ENCODE measurements around the gene ARTN. TPM values are rescaled to one million over a fixed set of nuclear protein-coding genes. Genes with fewer than 3 reads are reported as not detected.

ARTN gene
- total RNA-seq, 1 experiment from 2014 or later: 10.6 TPM

- H3K27me3 ChIP-seq (ENCODE audit: insufficient read depth, low read length): no peaks in the 10 kb centered on the region
- WGBS (ENCODE audit: extremely low coverage, insufficient read length, low lambda C conversion rate): no CpG with 5 or more reads among the region's 10 CpGs
- H3K27me3 Mint-ChIP-seq (ENCODE audit: low read depth): no peaks in the 10 kb centered on the region; the same call in none of the 2 replicates
- no peaks in the 10 kb centered on the region for H4K20me1 ChIP-seq (ENCODE audit: control insufficient read depth, insufficient read depth, insufficient read length)
- H3K18ac ChIP-seq (ENCODE audit: insufficient read length, low read depth, low read length): no peak overlapping the region
- no peak overlapping the region for H3K14ac ChIP-seq (ENCODE audit: insufficient read depth, low read length)
- H3K4me1 ChIP-seq (ENCODE audit: insufficient read depth, low read length): peaks cover 8% of the 10 kb centered on the region; the same call in 1 of the 2 replicates
- H3K4me2 ChIP-seq (ENCODE audit: insufficient read depth, insufficient read length, low read length): no peak overlapping the region
- no peak overlapping the region for H4K91ac ChIP-seq (ENCODE audit: insufficient read length, low read depth, low read length)
- peaks cover 0 to 6% (median 0%) of the 10 kb centered on the region in 3 experiments; a peak in 2 of 7 replicates for H3K36me3 Mint-ChIP-seq (ENCODE audit: insufficient read depth in 1 of 3, low read depth in 3 of 3)
- H3K23me2 ChIP-seq (ENCODE audit: insufficient read length, low read depth, low read length, poor library complexity, severe bottlenecking): peaks cover 15% of the 10 kb centered on the region
- no peak overlapping the region for H2BK5ac ChIP-seq (ENCODE audit: insufficient read length, low read length)
- no peak overlapping the region for H2BK12ac ChIP-seq (ENCODE audit: insufficient read length, low read depth, low read length)
- no peak overlapping the region; a peak in 1 of 7 replicates for H3K27ac Mint-ChIP-seq
- no peak overlapping the region for H3K23ac ChIP-seq (ENCODE audit: insufficient read length, low read depth, low read length)
- H4K5ac ChIP-seq (ENCODE audit: insufficient read length, low read depth, low read length): no peak overlapping the region
- DNase-seq: no peak
- H2BK15ac ChIP-seq (ENCODE audit: low read depth, low read length): no peak overlapping the region
- H3K79me2 ChIP-seq (ENCODE audit: insufficient read depth, low read length): no peaks in the 10 kb centered on the region
- H3K56ac ChIP-seq (ENCODE audit: insufficient read length, low read depth, low read length): no peak overlapping the region
- H3K79me1 ChIP-seq (ENCODE audit: insufficient read depth, low read depth, low read length, poor library complexity, severe bottlenecking): no peaks in the 10 kb centered on the region
- no peak overlapping the region for H3T11ph ChIP-seq (ENCODE audit: low read length)
- H2BK20ac ChIP-seq (ENCODE audit: low read depth, low read length, poor library complexity, severe bottlenecking): no peak overlapping the region
- no peak overlapping the region for H2AFZ ChIP-seq (ENCODE audit: low read length)
- no peak overlapping the region for H3K9ac ChIP-seq (ENCODE audit: extremely low read depth, insufficient read length, low read length)
- no peak overlapping the region for H2BK120ac ChIP-seq (ENCODE audit: low read depth, low read length, poor library complexity, severe bottlenecking)
- H2AK5ac ChIP-seq (ENCODE audit: insufficient read length, low read length): no peak overlapping the region
- H3K9me3 Mint-ChIP-seq: no peaks in the 10 kb centered on the region
- peaks cover 47 to 48% of the 10 kb centered on the region in 2 experiments for H3K4me1 Mint-ChIP-seq
- no peak overlapping the region for H3K4ac ChIP-seq (ENCODE audit: low read depth, low read length)
- no peaks in the 10 kb centered on the region for H3K9me3 ChIP-seq (ENCODE audit: control insufficient read depth, low read depth, low read length)
- no peak overlapping the region for H3K27ac ChIP-seq (ENCODE audit: insufficient read length, low read depth, low read length)
- TF ChIP-seq CTCF (conservative IDR thresholded peaks at IDR 0.05): no peak
- H3K4me3 Mint-ChIP-seq: peak overlapping the region in 1 of 2 experiments; percentile 17; a peak in 1 of 5 replicates
- no peak overlapping the region for H4K8ac ChIP-seq (replicated peaks; ENCODE audit: insufficient read length, low read depth, low read length)
These were observed 4.8 kb downstream of the ARTN start for GRCh38 chr1:43938383-43938782.
